ENCODE measurements around the gene ZBTB42. TPM values are rescaled to one million over a fixed set of nuclear protein-coding genes. Genes with fewer than 3 reads are reported as not detected.
A peak's percentile ranks its signal among the peaks of the same experiment; 100 is the strongest.

The ZBTB42 gene
- total and polyA plus RNA-seq, 2 of the 13 experiments (the other 11 are each of a cell fraction or from before 2014, with no cell fraction given) = 2.8 to 4.2 TPM

DNA sequence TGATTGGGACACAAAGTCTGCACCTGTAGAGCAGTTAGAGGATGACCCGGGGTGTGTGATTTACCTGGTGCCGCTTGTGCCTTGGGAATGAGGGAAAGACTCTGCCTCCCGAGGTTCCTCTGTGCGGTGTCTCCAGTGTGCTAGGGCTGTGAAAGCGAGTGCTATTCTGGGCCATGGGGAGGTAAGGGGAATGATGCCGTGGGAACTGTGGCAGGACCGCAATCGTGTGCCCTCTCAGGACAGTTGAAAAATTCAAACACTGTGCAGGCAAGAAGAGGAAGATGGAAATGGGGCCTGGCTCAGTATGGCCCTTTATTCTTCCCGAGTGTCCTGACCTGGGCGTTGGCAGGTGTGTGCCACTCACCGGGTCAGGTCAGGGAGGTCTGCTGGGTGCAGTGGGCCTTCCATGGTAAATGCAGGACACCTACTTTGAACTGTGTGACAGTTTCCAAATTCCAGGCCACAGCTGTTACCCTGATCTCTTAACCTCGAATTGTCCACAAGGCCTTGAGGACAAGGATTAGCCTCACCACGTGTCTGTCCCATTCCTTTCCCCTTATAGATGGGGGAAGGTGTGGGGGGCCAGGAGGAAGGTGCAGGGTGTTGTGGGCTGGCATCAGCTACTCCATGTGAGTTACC, 46.6 kb upstream of the ZBTB42 start (continued):
- TF ChIP-seq, protein P1, sequence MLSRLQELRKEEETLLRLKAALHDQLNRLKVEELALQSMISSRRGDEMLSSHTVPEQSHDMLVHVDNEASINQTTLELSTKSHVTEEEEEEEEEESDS (CRISPR knock-in tag; IDR thresholded peaks at IDR 0.05; ENCODE audit: borderline replicate concordance) = no peak
- TF ChIP-seq ZNF432 (CRISPR knock-in tag; IDR thresholded peaks at IDR 0.05; ENCODE audit: borderline replicate concordance) = no peak
- 0 out of 2 replicates have a peak, but pooled peaks have one; percentile 39 for TF ChIP-seq RBFOX2 (IDR thresholded peaks at IDR 0.05; ENCODE audit: low read depth, low read length)
- TF ChIP-seq ZFX (CRISPR knock-in tag; IDR thresholded peaks at IDR 0.05; ENCODE audit: low read depth) = peak; percentile 56
- TF ChIP-seq EEA1 (CRISPR knock-in tag; IDR thresholded peaks at IDR 0.05; ENCODE audit: borderline replicate concordance) = no peak
- TF ChIP-seq POLR2A (IDR thresholded peaks at IDR 0.05; ENCODE audit: insufficient read depth in 1 of 2, low read depth in 2 of 2, low read length in 2 of 2) = peak; percentile 21 to 41; a peak in 2 of 4 replicates
- TF ChIP-seq ZFP36L2 (CRISPR knock-in tag; IDR thresholded peaks at IDR 0.05) = no peak
- TF ChIP-seq, protein P2, sequence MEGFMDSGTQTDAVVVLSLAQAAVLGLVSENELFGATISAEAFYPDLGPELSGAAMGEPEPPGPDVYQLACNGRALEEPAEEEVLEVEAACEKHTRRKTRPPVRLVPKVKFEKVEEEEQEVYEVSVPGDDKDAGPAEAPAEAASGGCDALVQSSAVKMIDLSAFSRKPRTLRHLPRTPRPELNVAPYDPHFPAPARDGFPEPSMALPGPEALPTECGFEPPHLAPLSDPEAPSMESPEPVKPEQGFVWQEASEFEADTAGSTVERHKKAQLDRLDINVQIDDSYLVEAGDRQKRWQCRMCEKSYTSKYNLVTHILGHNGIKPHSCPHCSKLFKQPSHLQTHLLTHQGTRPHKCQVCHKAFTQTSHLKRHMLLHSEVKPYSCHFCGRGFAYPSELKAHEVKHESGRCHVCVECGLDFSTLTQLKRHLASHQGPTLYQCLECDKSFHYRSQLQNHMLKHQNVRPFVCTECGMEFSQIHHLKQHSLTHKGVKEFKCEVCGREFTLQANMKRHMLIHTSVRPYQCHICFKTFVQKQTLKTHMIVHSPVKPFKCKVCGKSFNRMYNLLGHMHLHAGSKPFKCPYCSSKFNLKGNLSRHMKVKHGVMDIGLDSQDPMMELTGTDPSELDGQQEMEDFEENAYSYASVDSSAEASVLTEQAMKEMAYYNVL (CRISPR knock-in tag; IDR thresholded peaks at IDR 0.05; ENCODE audit: borderline replicate concordance) = no peak
- no peak for TF ChIP-seq ZFP1 (CRISPR knock-in tag; IDR thresholded peaks at IDR 0.05)
- no peak for TF ChIP-seq MAFK (conservative IDR thresholded peaks at IDR 0.05 in 1 of 2, IDR thresholded peaks at IDR 0.05 in 1 of 2; ENCODE audit: low read length in 2 of 2)
- no peak for TF ChIP-seq NFRKB (IDR thresholded peaks at IDR 0.05)
- TF ChIP-seq AGO2 (optimal IDR thresholded peaks at IDR 0.05; ENCODE audit: low read depth, low read length) = no peak
- TF ChIP-seq NR3C1 (CRISPR knock-in tag; IDR thresholded peaks at IDR 0.05) = no peak
- no peak for TF ChIP-seq SNAI1 (CRISPR knock-in tag; IDR thresholded peaks at IDR 0.05; ENCODE audit: borderline replicate concordance)
- TF ChIP-seq, protein P3, sequence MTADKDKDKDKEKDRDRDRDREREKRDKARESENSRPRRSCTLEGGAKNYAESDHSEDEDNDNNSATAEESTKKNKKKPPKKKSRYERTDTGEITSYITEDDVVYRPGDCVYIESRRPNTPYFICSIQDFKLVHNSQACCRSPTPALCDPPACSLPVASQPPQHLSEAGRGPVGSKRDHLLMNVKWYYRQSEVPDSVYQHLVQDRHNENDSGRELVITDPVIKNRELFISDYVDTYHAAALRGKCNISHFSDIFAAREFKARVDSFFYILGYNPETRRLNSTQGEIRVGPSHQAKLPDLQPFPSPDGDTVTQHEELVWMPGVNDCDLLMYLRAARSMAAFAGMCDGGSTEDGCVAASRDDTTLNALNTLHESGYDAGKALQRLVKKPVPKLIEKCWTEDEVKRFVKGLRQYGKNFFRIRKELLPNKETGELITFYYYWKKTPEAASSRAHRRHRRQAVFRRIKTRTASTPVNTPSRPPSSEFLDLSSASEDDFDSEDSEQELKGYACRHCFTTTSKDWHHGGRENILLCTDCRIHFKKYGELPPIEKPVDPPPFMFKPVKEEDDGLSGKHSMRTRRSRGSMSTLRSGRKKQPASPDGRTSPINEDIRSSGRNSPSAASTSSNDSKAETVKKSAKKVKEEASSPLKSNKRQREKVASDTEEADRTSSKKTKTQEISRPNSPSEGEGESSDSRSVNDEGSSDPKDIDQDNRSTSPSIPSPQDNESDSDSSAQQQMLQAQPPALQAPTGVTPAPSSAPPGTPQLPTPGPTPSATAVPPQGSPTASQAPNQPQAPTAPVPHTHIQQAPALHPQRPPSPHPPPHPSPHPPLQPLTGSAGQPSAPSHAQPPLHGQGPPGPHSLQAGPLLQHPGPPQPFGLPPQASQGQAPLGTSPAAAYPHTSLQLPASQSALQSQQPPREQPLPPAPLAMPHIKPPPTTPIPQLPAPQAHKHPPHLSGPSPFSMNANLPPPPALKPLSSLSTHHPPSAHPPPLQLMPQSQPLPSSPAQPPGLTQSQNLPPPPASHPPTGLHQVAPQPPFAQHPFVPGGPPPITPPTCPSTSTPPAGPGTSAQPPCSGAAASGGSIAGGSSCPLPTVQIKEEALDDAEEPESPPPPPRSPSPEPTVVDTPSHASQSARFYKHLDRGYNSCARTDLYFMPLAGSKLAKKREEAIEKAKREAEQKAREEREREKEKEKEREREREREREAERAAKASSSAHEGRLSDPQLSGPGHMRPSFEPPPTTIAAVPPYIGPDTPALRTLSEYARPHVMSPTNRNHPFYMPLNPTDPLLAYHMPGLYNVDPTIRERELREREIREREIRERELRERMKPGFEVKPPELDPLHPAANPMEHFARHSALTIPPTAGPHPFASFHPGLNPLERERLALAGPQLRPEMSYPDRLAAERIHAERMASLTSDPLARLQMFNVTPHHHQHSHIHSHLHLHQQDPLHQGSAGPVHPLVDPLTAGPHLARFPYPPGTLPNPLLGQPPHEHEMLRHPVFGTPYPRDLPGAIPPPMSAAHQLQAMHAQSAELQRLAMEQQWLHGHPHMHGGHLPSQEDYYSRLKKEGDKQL (CRISPR knock-in tag; IDR thresholded peaks at IDR 0.05; ENCODE audit: low read depth) = 0 out of 2 replicates have a peak, but pooled peaks have one; percentile 7
- TF ChIP-seq SRSF1 (optimal IDR thresholded peaks at IDR 0.05; ENCODE audit: low read depth, low read length) = no peak
- TF ChIP-seq ZNF430 (CRISPR knock-in tag; IDR thresholded peaks at IDR 0.05) = peak; percentile 74; the same call in 1 of the 2 replicates
- TF ChIP-seq ELF4 (CRISPR knock-in tag; IDR thresholded peaks at IDR 0.05; ENCODE audit: borderline replicate concordance) = no peak
- TF ChIP-seq ZFP90 (CRISPR knock-in tag; IDR thresholded peaks at IDR 0.05; ENCODE audit: borderline replicate concordance) = no peak; the same call in 1 of the 2 replicates
- TF ChIP-seq ETV6 (CRISPR knock-in tag; conservative IDR thresholded peaks at IDR 0.05) = no peak
- TF ChIP-seq HOXA9 (CRISPR knock-in tag; IDR thresholded peaks at IDR 0.05; ENCODE audit: borderline replicate concordance) = no peak
- TF ChIP-seq HOXA5 (CRISPR knock-in tag; IDR thresholded peaks at IDR 0.05) = no peak
- TF ChIP-seq ZNF549 (CRISPR knock-in tag; IDR thresholded peaks at IDR 0.05) = no peak
- TF ChIP-seq JARID2 (CRISPR knock-in tag; IDR thresholded peaks at IDR 0.05; ENCODE audit: insufficient replicate concordance) = no peak
- TF ChIP-seq ZNF562 (CRISPR knock-in tag; IDR thresholded peaks at IDR 0.05; ENCODE audit: borderline replicate concordance) = no peak

All from HepG2 (cell line).